ENCODE data around the gene PIP5K1B.

PIP5K1B gene

GRCh38 chr9:68780720-68781119 is 75.7 kb downstream of the PIP5K1B start:
- Histone ChIP-seq H3K36me3 (ENCODE audit: control insufficient read depth, insufficient read depth, low read length) (no peaks in the 10 kb centered on the region), H3K9ac (ENCODE audit: low read length) (peak overlapping the region; percentile 93), H3K27me3 (ENCODE audit: control insufficient read depth, insufficient read depth, low read length) (no peaks in the 10 kb centered on the region), H3K4me1 (ENCODE audit: control insufficient read depth, insufficient read depth, low read length) (peaks cover 29% of the 10 kb centered on the region), H3K4me3 (ENCODE audit: low read length) (peak overlapping the region; percentile 78), H3K9me3 (ENCODE audit: control insufficient read depth, low read length) (no peaks in the 10 kb centered on the region)

GRCh38 chr9:68781928-68782327 is 76.9 kb downstream of the PIP5K1B start:
- Histone ChIP-seq H3K9me3 (ENCODE audit: control insufficient read depth, low read length) (no peaks in the 10 kb centered on the region), H3K4me1 (ENCODE audit: control insufficient read depth, insufficient read depth, low read length) (peaks cover 25% of the 10 kb centered on the region), H3K4me3 (ENCODE audit: low read length) (no peak overlapping the region), H3K9ac (ENCODE audit: low read length) (no peak overlapping the region), H3K36me3 (ENCODE audit: control insufficient read depth, insufficient read depth, low read length) (no peaks in the 10 kb centered on the region), H3K27me3 (ENCODE audit: control insufficient read depth, insufficient read depth, low read length) (no peaks in the 10 kb centered on the region)

- no peak overlapping the region for H3K9ac ChIP-seq (ENCODE audit: low read length)
- H3K36me3 ChIP-seq (ENCODE audit: control insufficient read depth, insufficient read depth, low read length) = no peaks in the 10 kb centered on the region
- no peaks in the 10 kb centered on the region for H3K9me3 ChIP-seq (ENCODE audit: control insufficient read depth, low read length)
- peaks cover 19% of the 10 kb centered on the region for H3K4me1 ChIP-seq (ENCODE audit: control insufficient read depth, insufficient read depth, low read length)
- no peak overlapping the region for H3K4me3 ChIP-seq (ENCODE audit: low read length)
- H3K27me3 ChIP-seq (ENCODE audit: control insufficient read depth, insufficient read depth, low read length) = no peaks in the 10 kb centered on the region
Observed at GRCh38 chr9:68782546-68782945, 77.5 kb downstream of the PIP5K1B start.

- H3K9me3 ChIP-seq (ENCODE audit: control insufficient read depth, low read length) = no peaks in the 10 kb centered on the region
- no peaks in the 10 kb centered on the region for H3K27me3 ChIP-seq (ENCODE audit: control insufficient read depth, insufficient read depth, low read length)
- peaks cover 14% of the 10 kb centered on the region for H3K4me1 ChIP-seq (ENCODE audit: control insufficient read depth, insufficient read depth, low read length)
- H3K4me3 ChIP-seq (ENCODE audit: low read length) = no peak overlapping the region
- no peaks in the 10 kb centered on the region for H3K36me3 ChIP-seq (ENCODE audit: control insufficient read depth, insufficient read depth, low read length)
- H3K9ac ChIP-seq (ENCODE audit: low read length) = no peak overlapping the region
Observed at GRCh38 chr9:68785965-68786364, 80.9 kb downstream of the PIP5K1B start.

- H3K4me1 ChIP-seq (ENCODE audit: control insufficient read depth, insufficient read depth, low read length) = peaks cover 8% of the 10 kb centered on the region
- H3K27me3 ChIP-seq (ENCODE audit: control insufficient read depth, insufficient read depth, low read length) = no peaks in the 10 kb centered on the region
- H3K36me3 ChIP-seq (ENCODE audit: control insufficient read depth, insufficient read depth, low read length) = no peaks in the 10 kb centered on the region
- H3K4me3 ChIP-seq (ENCODE audit: low read length) = no peak overlapping the region
- no peaks in the 10 kb centered on the region for H3K9me3 ChIP-seq (ENCODE audit: control insufficient read depth, low read length)
- no peak overlapping the region for H3K9ac ChIP-seq (ENCODE audit: low read length)
Observed at GRCh38 chr9:68791169-68791568, 86.1 kb downstream of the PIP5K1B start.

- H3K9ac ChIP-seq (ENCODE audit: low read length) = no peak overlapping the region
Observed at GRCh38 chr9:68793605-68794343, 88.7 kb downstream of the PIP5K1B start.

GRCh38 chr9:68794898-68795297 is 89.9 kb downstream of the PIP5K1B start:
- Histone ChIP-seq H3K9me3 (ENCODE audit: control insufficient read depth, low read length) (no peaks in the 10 kb centered on the region), H3K4me1 (ENCODE audit: control insufficient read depth, insufficient read depth, low read length) (peaks cover 8% of the 10 kb centered on the region), H3K9ac (ENCODE audit: low read length) (no peak overlapping the region), H3K36me3 (ENCODE audit: control insufficient read depth, insufficient read depth, low read length) (no peaks in the 10 kb centered on the region), H3K27me3 (ENCODE audit: control insufficient read depth, insufficient read depth, low read length) (no peaks in the 10 kb centered on the region), H3K4me3 (ENCODE audit: low read length) (no peak overlapping the region)

More at GRCh38 chr9:68793605-68794343, 88.7 kb downstream of the PIP5K1B start:
- peaks cover 8% of the 10 kb centered on the region for H3K4me1 ChIP-seq (ENCODE audit: control insufficient read depth, insufficient read depth, low read length)
- H3K36me3 ChIP-seq (ENCODE audit: control insufficient read depth, insufficient read depth, low read length) = no peaks in the 10 kb centered on the region
- no peaks in the 10 kb centered on the region for H3K9me3 ChIP-seq (ENCODE audit: control insufficient read depth, low read length)
- no peak overlapping the region for H3K4me3 ChIP-seq (ENCODE audit: low read length)
- H3K27me3 ChIP-seq (ENCODE audit: control insufficient read depth, insufficient read depth, low read length) = no peaks in the 10 kb centered on the region

GRCh38 chr9:68795411-68795810 is 90.4 kb downstream of the PIP5K1B start:
- Histone ChIP-seq H3K27me3 (ENCODE audit: control insufficient read depth, insufficient read depth, low read length) (no peaks in the 10 kb centered on the region), H3K9me3 (ENCODE audit: control insufficient read depth, low read length) (no peaks in the 10 kb centered on the region), H3K4me3 (ENCODE audit: low read length) (no peak overlapping the region), H3K9ac (ENCODE audit: low read length) (no peak overlapping the region), H3K36me3 (ENCODE audit: control insufficient read depth, insufficient read depth, low read length) (no peaks in the 10 kb centered on the region), H3K4me1 (ENCODE audit: control insufficient read depth, insufficient read depth, low read length) (peaks cover 8% of the 10 kb centered on the region)

- H3K36me3 ChIP-seq (ENCODE audit: control insufficient read depth, insufficient read depth, low read length) = no peaks in the 10 kb centered on the region
- no peaks in the 10 kb centered on the region for H3K9me3 ChIP-seq (ENCODE audit: control insufficient read depth, low read length)
- H3K9ac ChIP-seq (ENCODE audit: low read length) = no peak overlapping the region
- peaks cover 8% of the 10 kb centered on the region for H3K4me1 ChIP-seq (ENCODE audit: control insufficient read depth, insufficient read depth, low read length)
- H3K4me3 ChIP-seq (ENCODE audit: low read length) = no peak overlapping the region
- no peaks in the 10 kb centered on the region for H3K27me3 ChIP-seq (ENCODE audit: control insufficient read depth, insufficient read depth, low read length)
Observed at GRCh38 chr9:68797116-68797515, 92.1 kb downstream of the PIP5K1B start.

GRCh38 chr9:68798423-68798822 is 93.4 kb downstream of the PIP5K1B start:
- H3K27me3 ChIP-seq (ENCODE audit: control insufficient read depth, insufficient read depth, low read length) = no peaks in the 10 kb centered on the region
- no peaks in the 10 kb centered on the region for H3K9me3 ChIP-seq (ENCODE audit: control insufficient read depth, low read length)
- no peaks in the 10 kb centered on the region for H3K36me3 ChIP-seq (ENCODE audit: control insufficient read depth, insufficient read depth, low read length)
- H3K9ac ChIP-seq (ENCODE audit: low read length) = no peak overlapping the region
- peaks cover 8% of the 10 kb centered on the region for H3K4me1 ChIP-seq (ENCODE audit: control insufficient read depth, insufficient read depth, low read length)
- no peak overlapping the region for H3K4me3 ChIP-seq (ENCODE audit: low read length)

- Histone ChIP-seq H3K9me3 (ENCODE audit: control insufficient read depth, low read length) (no peaks in the 10 kb centered on the region), H3K4me1 (ENCODE audit: control insufficient read depth, insufficient read depth, low read length) (peaks cover 5% of the 10 kb centered on the region), H3K4me3 (ENCODE audit: low read length) (no peak overlapping the region), H3K9ac (ENCODE audit: low read length) (no peak overlapping the region), H3K36me3 (ENCODE audit: control insufficient read depth, insufficient read depth, low read length) (no peaks in the 10 kb centered on the region), H3K27me3 (ENCODE audit: control insufficient read depth, insufficient read depth, low read length) (no peaks in the 10 kb centered on the region)
Observed at GRCh38 chr9:68800836-68801235, 95.8 kb downstream of the PIP5K1B start.

GRCh38 chr9:68802525-68803015 is 97.5 kb downstream of the PIP5K1B start:
- no peaks in the 10 kb centered on the region for H3K9me3 ChIP-seq (ENCODE audit: control insufficient read depth, low read length)
- H3K36me3 ChIP-seq (ENCODE audit: control insufficient read depth, insufficient read depth, low read length) = no peaks in the 10 kb centered on the region
- no peaks in the 10 kb centered on the region for H3K27me3 ChIP-seq (ENCODE audit: control insufficient read depth, insufficient read depth, low read length)
- H3K4me3 ChIP-seq (ENCODE audit: low read length) = no peak overlapping the region
- no peak overlapping the region for H3K9ac ChIP-seq (ENCODE audit: low read length)
- H3K4me1 ChIP-seq (ENCODE audit: control insufficient read depth, insufficient read depth, low read length) = peaks cover 8% of the 10 kb centered on the region
